Mesodermal cell (in vitro differentiated cells): ENCODE data around the gene FHIT.

Experiments used
- H3K27ac ChIP-seq: 2 replicates; pipeline ENCODE4 v1.7.0; 2013; ENCODE audit warnings: mild to moderate bottlenecking, low read depth, low read length, moderate library complexity; ENCODE audit not compliant: severe bottlenecking
- H3K36me3 ChIP-seq: 2 replicates; pipeline ENCODE4 v1.7.1; 2013; ENCODE audit warnings: mild to moderate bottlenecking, low read length, moderate library complexity; ENCODE audit not compliant: control insufficient read depth, insufficient read depth
- H3K4me1 ChIP-seq: one replicate; pipeline ENCODE4 v1.7.1; 2013; ENCODE audit warnings: mild to moderate bottlenecking, low read length; ENCODE audit not compliant: insufficient read depth, control insufficient read depth, poor library complexity, severe bottlenecking
- H3K4me3 ChIP-seq: 2 replicates; pipeline ENCODE4 v1.7.0; 2013; ENCODE audit warnings: low read length, control low read depth, mild to moderate bottlenecking; ENCODE audit not compliant: insufficient read depth, poor library complexity, severe bottlenecking; ENCODE audit errors: extremely low read depth
- H3K9me3 ChIP-seq: 2 replicates; pipeline ENCODE4 v1.7.1; 2013; ENCODE audit warnings: mild to moderate bottlenecking, low read length, moderate library complexity; ENCODE audit not compliant: control insufficient read depth
- WGBS, 2 experiments: methylation state at CpG; one replicate each; pipeline ENCODE4 v1.1.5; 2013; ENCODE audit warnings: missing lambda C conversion rate in 2 of 2; ENCODE audit not compliant: insufficient coverage in 2 of 2; 5-methylcytosine and 5-hydroxymethylcytosine counted together

The FHIT gene

GRCh38 chr3:60779637-60780036 lies 471.6 kb downstream of the FHIT start:
- Histone ChIP-seq H3K9me3 (peaks cover 22% of the 10 kb centered on the region), H3K36me3 (no peaks in the 10 kb centered on the region), H3K4me1 (no peaks in the 10 kb centered on the region), H3K27ac (no peak overlapping the region), H3K4me3 (no peak overlapping the region)
- 78 to 88% methylated on average over 4 to 5 of the region's 7 CpGs for WGBS, 2 experiments

- Histone ChIP-seq H3K4me3 (no peak overlapping the region), H3K36me3 (no peaks in the 10 kb centered on the region), H3K27ac (no peak overlapping the region), H3K4me1 (no peaks in the 10 kb centered on the region), H3K9me3 (peaks cover 18% of the 10 kb centered on the region)
- WGBS, 2 experiments: no CpG with 5 or more reads among the region's 2 CpGs
Measured at GRCh38 chr3:60775985-60776384, 475.3 kb downstream of the FHIT start.

GRCh38 chr3:60774617-60775016 lies 476.6 kb downstream of the FHIT start:
- 80 to 100% methylated on average over 2 of the region's 2 CpGs for WGBS, 2 experiments
- H3K36me3 ChIP-seq: no peaks in the 10 kb centered on the region
- no peaks in the 10 kb centered on the region for H3K4me1 ChIP-seq
- no peak overlapping the region for H3K4me3 ChIP-seq
- peaks cover 12% of the 10 kb centered on the region for H3K9me3 ChIP-seq
- no peak overlapping the region for H3K27ac ChIP-seq

GRCh38 chr3:60772584-60772983 lies 478.7 kb downstream of the FHIT start:
- Histone ChIP-seq H3K9me3 (peaks cover 8% of the 10 kb centered on the region), H3K4me1 (no peaks in the 10 kb centered on the region), H3K27ac (no peak overlapping the region), H3K4me3 (no peak overlapping the region), H3K36me3 (no peaks in the 10 kb centered on the region)
- 67 to 78% methylated on average over 3 of the region's 3 CpGs for WGBS, 2 experiments

- Histone ChIP-seq H3K27ac (no peak overlapping the region), H3K4me3 (no peak overlapping the region), H3K4me1 (no peaks in the 10 kb centered on the region), H3K9me3 (peaks cover 8% of the 10 kb centered on the region), H3K36me3 (no peaks in the 10 kb centered on the region)
Measured at GRCh38 chr3:60771766-60772165, 479.5 kb downstream of the FHIT start.

- H3K27ac ChIP-seq: no peak overlapping the region
- no peak overlapping the region for H3K4me3 ChIP-seq
- WGBS, 2 experiments: 63 to 90% methylated on average over 1 of the region's 1 CpG
- H3K4me1 ChIP-seq: no peaks in the 10 kb centered on the region
- peaks cover 6% of the 10 kb centered on the region for H3K9me3 ChIP-seq
- no peaks in the 10 kb centered on the region for H3K36me3 ChIP-seq
Measured at GRCh38 chr3:60770532-60770931, 480.7 kb downstream of the FHIT start.

GRCh38 chr3:60767536-60767935 lies 483.7 kb downstream of the FHIT start:
- H3K9me3 ChIP-seq: no peaks in the 10 kb centered on the region
- H3K27ac ChIP-seq: no peak overlapping the region
- H3K36me3 ChIP-seq: no peaks in the 10 kb centered on the region
- no peaks in the 10 kb centered on the region for H3K4me1 ChIP-seq
- WGBS, 2 experiments: 71 to 80% methylated on average over 1 to 3 of the region's 3 CpGs
- no peak overlapping the region for H3K4me3 ChIP-seq

- H3K27ac ChIP-seq: no peak overlapping the region
- no peaks in the 10 kb centered on the region for H3K4me1 ChIP-seq
- no peaks in the 10 kb centered on the region for H3K9me3 ChIP-seq
- H3K4me3 ChIP-seq: no peak overlapping the region
- 95 to 96% methylated on average over 3 of the region's 3 CpGs for WGBS, 2 experiments
- no peaks in the 10 kb centered on the region for H3K36me3 ChIP-seq
Measured at GRCh38 chr3:60765776-60766175, 485.5 kb downstream of the FHIT start.

GRCh38 chr3:60764870-60765269 lies 486.4 kb downstream of the FHIT start:
- no peak overlapping the region for H3K27ac ChIP-seq
- WGBS, 2 experiments: 100% methylated on average over 1 of the region's 2 CpGs; no CpG with 5 or more reads in 1 of the 2 experiments
- no peaks in the 10 kb centered on the region for H3K4me1 ChIP-seq
- H3K9me3 ChIP-seq: no peaks in the 10 kb centered on the region
- no peaks in the 10 kb centered on the region for H3K36me3 ChIP-seq
- no peak overlapping the region for H3K4me3 ChIP-seq

- H3K36me3 ChIP-seq: no peaks in the 10 kb centered on the region
- 94 to 100% methylated on average over 2 to 3 of the region's 3 CpGs for WGBS, 2 experiments
- no peak overlapping the region for H3K4me3 ChIP-seq
- no peak overlapping the region for H3K27ac ChIP-seq
- H3K4me1 ChIP-seq: no peaks in the 10 kb centered on the region
- H3K9me3 ChIP-seq: no peaks in the 10 kb centered on the region
Measured at GRCh38 chr3:60760145-60760544, 491.1 kb downstream of the FHIT start.

- Histone ChIP-seq H3K27ac (no peak overlapping the region), H3K36me3 (no peaks in the 10 kb centered on the region), H3K4me3 (no peak overlapping the region), H3K4me1 (no peaks in the 10 kb centered on the region), H3K9me3 (no peaks in the 10 kb centered on the region)
- WGBS, 2 experiments: 93 to 94% methylated on average over 3 of the region's 3 CpGs
Measured at GRCh38 chr3:60759439-60759838, 491.8 kb downstream of the FHIT start.

GRCh38 chr3:60758831-60759230 lies 492.4 kb downstream of the FHIT start:
- no peaks in the 10 kb centered on the region for H3K4me1 ChIP-seq
- no peak overlapping the region for H3K27ac ChIP-seq
- H3K4me3 ChIP-seq: no peak overlapping the region
- no peaks in the 10 kb centered on the region for H3K9me3 ChIP-seq
- no peaks in the 10 kb centered on the region for H3K36me3 ChIP-seq
- WGBS, 2 experiments: 89 to 97% methylated on average over 5 of the region's 5 CpGs
